HepG2 (cell line): Measurements from ENCODE around the gene CCDC93. TPM values are rescaled to one million over a fixed set of nuclear protein-coding genes. Genes with fewer than 3 reads are reported as not detected.
A peak's percentile ranks its signal among the peaks of the same experiment; 100 is the strongest.

ENCODE experiments used
- CBX5 ChIP-seq: sonication (generic); formaldehyde crosslinking; IDR thresholded peaks from 2 replicates; pipeline ENCODE4 v1.4.0; 2020; ENCODE audit warnings: missing genetic modification reagents, borderline replicate concordance
- DZIP1 ChIP-seq: sonication (generic); formaldehyde crosslinking; IDR thresholded peaks from 2 replicates; pipeline ENCODE4 v1.5.0; 2020; ENCODE audit warnings: mild to moderate bottlenecking, missing genetic modification reagents
- FIP1L1 ChIP-seq: fragments of 200-400 bp; formaldehyde crosslinking; IDR thresholded peaks from 2 replicates; pipeline ENCODE4 v1.6.1; 2018; ENCODE audit warnings: low read depth, mild to moderate bottlenecking, low read length, moderate library complexity, borderline replicate concordance; ENCODE audit not compliant: insufficient read depth
- FOXM1 ChIP-seq: sonication (generic); formaldehyde crosslinking; IDR thresholded peaks from 2 replicates; pipeline ENCODE4 v1.5.0; 2020; ENCODE audit warnings: missing genetic modification reagents
- HNF1B ChIP-seq: sonication (generic); formaldehyde crosslinking; IDR thresholded peaks from 2 replicates; pipeline ENCODE4 v1.5.1; 2020; ENCODE audit warnings: mild to moderate bottlenecking, moderate library complexity, missing genetic modification reagents
- IKZF4 ChIP-seq: sonication (generic); formaldehyde crosslinking; IDR thresholded peaks from 2 replicates; pipeline ENCODE4 v1.5.1; 2020; ENCODE audit warnings: borderline replicate concordance, mild to moderate bottlenecking, low read depth, missing genetic modification reagents; ENCODE audit errors: not compliant biosample characterization
- ISL2 ChIP-seq: sonication (generic); formaldehyde crosslinking; IDR thresholded peaks from 2 replicates; pipeline ENCODE4 v1.5.0; 2020; ENCODE audit warnings: missing genetic modification reagents
- NFRKB ChIP-seq: fragments of 450-650 bp; IDR thresholded peaks from 2 replicates; pipeline ENCODE4 v1.6.1; 2017
- PLRG1 ChIP-seq: fragments of 450-650 bp; conservative IDR thresholded peaks from 2 replicates; pipeline ENCODE4 v1.6.1; 2016
- POLR2AphosphoS2 ChIP-seq: IDR thresholded peaks from 2 replicates; pipeline ENCODE4 v1.6.1; 2011; ENCODE audit warnings: low read depth, low read length, improper control_type of control experiment
- RAD21 ChIP-seq: fragments of 450-650 bp; formaldehyde crosslinking; IDR thresholded peaks from 2 replicates; pipeline ENCODE4 v1.5.0; 2020; ENCODE audit warnings: mild to moderate bottlenecking
- RXRB ChIP-seq: IDR thresholded peaks from 2 replicates; pipeline ENCODE4 v1.6.1; 2016; ENCODE audit warnings: borderline replicate concordance, missing genetic modification reagents, missing compliant biosample characterization
- ZFP37 ChIP-seq: sonication (generic); formaldehyde crosslinking; IDR thresholded peaks from 2 replicates; pipeline ENCODE4 v1.4.0; 2020; ENCODE audit warnings: missing genetic modification reagents, borderline replicate concordance
- ZFX ChIP-seq: sonication (generic); formaldehyde crosslinking; IDR thresholded peaks from 2 replicates; pipeline ENCODE4 v1.4.0; 2020; ENCODE audit warnings: mild to moderate bottlenecking, low read depth, missing genetic modification reagents, moderate library complexity
- ZMYM3 ChIP-seq: sonication (generic); formaldehyde crosslinking; IDR thresholded peaks from 2 replicates; pipeline ENCODE4 v1.5.1; 2020; ENCODE audit warnings: mild to moderate bottlenecking, missing genetic modification reagents
- ZNF230 ChIP-seq: sonication (generic); formaldehyde crosslinking; IDR thresholded peaks from 2 replicates; pipeline ENCODE4 v1.4.0; 2020; ENCODE audit warnings: mild to moderate bottlenecking, missing genetic modification reagents
- ZNF234 ChIP-seq: sonication (generic); formaldehyde crosslinking; conservative IDR thresholded peaks from 2 replicates; pipeline ENCODE4 v1.5.1; 2020; ENCODE audit warnings: mild to moderate bottlenecking, missing genetic modification reagents
- ZNF770 ChIP-seq: sonication (generic); formaldehyde crosslinking; IDR thresholded peaks from 2 replicates; pipeline ENCODE4 v1.5.0; 2020; ENCODE audit warnings: mild to moderate bottlenecking, missing genetic modification reagents
- ZNF792 ChIP-seq: IDR thresholded peaks from 2 replicates; pipeline ENCODE4 v1.6.1; 2016
- polyA plus RNA-seq, 8 experiments: library from polyadenylated mRNA; depleted of rRNA in 3 of 8; stranded (reverse) in 7 of 8; unstranded in 1 of 8; fragments of >200 nt; fragmentation: Illumina TruSeq in 4 of 8; extraction: Trizol in 4 of 8; gene quantifications; 2 replicates each; pipeline versions ENCODE4 v1.2.1 to v1.2.3, GENCODE V29; 2011 to 2016; ENCODE audit warnings: low read depth in 4 of 8, missing spikeins in 1 of 8, mixed read lengths in 1 of 8; ENCODE audit not compliant: insufficient read depth in 1 of 8
- total RNA-seq, 5 experiments: library from RNA; depleted of rRNA; stranded (reverse); fragments of >200 nt; fragmentation: Illumina TruSeq; extraction: Trizol; gene quantifications; 2 replicates each; pipeline ENCODE4 v1.2.3, GENCODE V29; 2016; ENCODE audit warnings: low read depth in 1 of 5
- TF ChIP-seq, protein P1 (sequence below): sonication (generic); formaldehyde crosslinking; IDR thresholded peaks from 2 replicates; pipeline ENCODE4 v1.5.0; 2020; ENCODE audit warnings: missing genetic modification reagents
- TF ChIP-seq, protein P2 (sequence below): sonication (generic); formaldehyde crosslinking; conservative IDR thresholded peaks from 2 replicates; pipeline ENCODE4 v1.8.0; 2022; ENCODE audit warnings: low read depth, missing genetic modification reagents

The CCDC93 gene
- total and polyA plus RNA-seq, 2 of the 13 experiments (the other 11 are each of a cell fraction or from before 2014, with no cell fraction given), result 37.2 to 53.2 TPM

GRCh38 chr2:118013724-118014491, at the start of gene CCDC93 (continued):
- TF ChIP-seq ZNF770 (CRISPR knock-in tag), result peak; percentile 36
- no peak for TF ChIP-seq POLR2AphosphoS2
- TF ChIP-seq ZNF230 (CRISPR knock-in tag), result peak; percentile 79
- no peak; the same call in 1 of the 2 replicates for TF ChIP-seq HNF1B (CRISPR knock-in tag)
- TF ChIP-seq ZNF234 (CRISPR knock-in tag), result peak; percentile 49; the same call in 1 of the 2 replicates
- TF ChIP-seq RAD21 (CRISPR knock-in tag), result peak; percentile 4; the same call in 1 of the 2 replicates
- TF ChIP-seq NFRKB, result no peak
- TF ChIP-seq, protein P1, sequence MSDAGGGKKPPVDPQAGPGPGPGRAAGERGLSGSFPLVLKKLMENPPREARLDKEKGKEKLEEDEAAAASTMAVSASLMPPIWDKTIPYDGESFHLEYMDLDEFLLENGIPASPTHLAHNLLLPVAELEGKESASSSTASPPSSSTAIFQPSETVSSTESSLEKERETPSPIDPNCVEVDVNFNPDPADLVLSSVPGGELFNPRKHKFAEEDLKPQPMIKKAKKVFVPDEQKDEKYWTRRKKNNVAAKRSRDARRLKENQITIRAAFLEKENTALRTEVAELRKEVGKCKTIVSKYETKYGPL (CRISPR knock-in tag), result 0 out of 2 replicates have a peak, but pooled peaks have one; percentile 29
- TF ChIP-seq FOXM1 (CRISPR knock-in tag), result peak; percentile 56; the same call in 1 of the 2 replicates
- no peak for TF ChIP-seq ZFP37 (CRISPR knock-in tag)
- TF ChIP-seq DZIP1, result no peak; the same call in 1 of the 2 replicates
- TF ChIP-seq ISL2 (CRISPR knock-in tag), result peak; percentile 46
- peak; percentile 94 for TF ChIP-seq ZFX (CRISPR knock-in tag)
- no peak for TF ChIP-seq PLRG1
- no peak; the same call in 1 of the 2 replicates for TF ChIP-seq CBX5
- TF ChIP-seq FIP1L1, result no peak
- TF ChIP-seq IKZF4 (CRISPR knock-in tag), result peak; percentile 31
- TF ChIP-seq, protein P2, sequence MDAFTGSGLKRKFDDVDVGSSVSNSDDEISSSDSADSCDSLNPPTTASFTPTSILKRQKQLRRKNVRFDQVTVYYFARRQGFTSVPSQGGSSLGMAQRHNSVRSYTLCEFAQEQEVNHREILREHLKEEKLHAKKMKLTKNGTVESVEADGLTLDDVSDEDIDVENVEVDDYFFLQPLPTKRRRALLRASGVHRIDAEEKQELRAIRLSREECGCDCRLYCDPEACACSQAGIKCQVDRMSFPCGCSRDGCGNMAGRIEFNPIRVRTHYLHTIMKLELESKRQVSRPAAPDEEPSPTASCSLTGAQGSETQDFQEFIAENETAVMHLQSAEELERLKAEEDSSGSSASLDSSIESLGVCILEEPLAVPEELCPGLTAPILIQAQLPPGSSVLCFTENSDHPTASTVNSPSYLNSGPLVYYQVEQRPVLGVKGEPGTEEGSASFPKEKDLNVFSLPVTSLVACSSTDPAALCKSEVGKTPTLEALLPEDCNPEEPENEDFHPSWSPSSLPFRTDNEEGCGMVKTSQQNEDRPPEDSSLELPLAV (CRISPR knock-in tag), result no peak
- peak; percentile 39; the same call in 1 of the 2 replicates for TF ChIP-seq ZNF792 (CRISPR knock-in tag)
- TF ChIP-seq ZMYM3 (CRISPR knock-in tag), result peak; percentile 4; the same call in 1 of the 2 replicates
- TF ChIP-seq RXRB (CRISPR knock-in tag), result 0 out of 2 replicates have a peak, but pooled peaks have one; percentile 34
